Measurements from ENCODE around the gene PRIMA1. TPM values are rescaled to one million over a fixed set of nuclear protein-coding genes. Genes with fewer than 3 reads are reported as not detected.

The PRIMA1 gene
- total and polyA plus RNA-seq, 9 of the 15 experiments (the other 6 are each of a cell fraction or from before 2014, with no cell fraction given) = not detected

- TF ChIP-seq RREB1 (CRISPR knock-in tag; IDR thresholded peaks at IDR 0.05) (no peak), POLR2A (conservative IDR thresholded peaks at IDR 0.05) (no peak), RERE (CRISPR knock-in tag; IDR thresholded peaks at IDR 0.05; ENCODE audit: borderline replicate concordance) (no peak)
Observed at GRCh38 chr14:93734086-93734822, 54.0 kb downstream of the PRIMA1 start (continued).
